GM23338 (cell line): ENCODE data around the gene XRCC5. TPM values are rescaled to one million over a fixed set of nuclear protein-coding genes. Genes with fewer than 3 reads are reported as not detected.

Experiments
- ATAC-seq: fragments of 200-7000 bp; cut with Tn5 transposase; 3 replicates; pipeline ENCODE4 v1.9.1; 2020
- DNase-seq: peaks from one replicate; pipeline ENCODE4 v3.0.0-alpha.2; 2015; ENCODE audit warnings: low spot score
- H2AFZ ChIP-seq: fragments of 200-600 bp; sonication (generic); 2 replicates; pipeline ENCODE4 v1.8.0; 2016; ENCODE audit warnings: antibody characterized with exemption, mild to moderate bottlenecking, moderate library complexity
- H3F3A ChIP-seq: fragments of 200-600 bp; sonication (generic); replicated peaks from 2 replicates; pipeline ENCODE4 v1.8.0; 2017; ENCODE audit warnings: antibody characterized with exemption, mixed run types, low read depth
- H3K27ac ChIP-seq: fragments of 200-600 bp; sonication (generic); 2 replicates; pipeline ENCODE4 v1.6.1; 2016; ENCODE audit warnings: low read depth
- H3K27me3 ChIP-seq: fragments of 200-600 bp; sonication (generic); 2 replicates; pipeline ENCODE4 v1.8.0; 2016; ENCODE audit warnings: mild to moderate bottlenecking, mixed run types, moderate library complexity; ENCODE audit not compliant: insufficient read depth
- H3K36me3 ChIP-seq: fragments of 200-600 bp; sonication (generic); 2 replicates; pipeline ENCODE4 v1.8.0; 2016; ENCODE audit warnings: mild to moderate bottlenecking; ENCODE audit not compliant: insufficient read depth
- H3K4me1 ChIP-seq: fragments of 200-600 bp; sonication (generic); 2 replicates; pipeline ENCODE4 v1.8.0; 2016; ENCODE audit warnings: mild to moderate bottlenecking, moderate library complexity; ENCODE audit not compliant: insufficient read depth
- H3K4me2 ChIP-seq: fragments of 200-600 bp; sonication (generic); 2 replicates; pipeline ENCODE4 v1.7.1; 2017; ENCODE audit warnings: mixed run types
- H3K4me3 ChIP-seq: fragments of 200-600 bp; sonication (generic); 2 replicates; pipeline ENCODE4 v1.6.1; 2016; ENCODE audit warnings: mixed run types
- H3K79me2 ChIP-seq: fragments of 200-600 bp; sonication (generic); replicated peaks from 2 replicates; pipeline ENCODE4 v1.8.0; 2017; ENCODE audit warnings: mild to moderate bottlenecking; ENCODE audit not compliant: insufficient read depth
- H3K9me2 ChIP-seq: fragments of 200-600 bp; sonication (generic); 2 replicates; pipeline ENCODE4 v1.8.0; 2017; ENCODE audit not compliant: insufficient read depth
- H4K20me1 ChIP-seq: fragments of 200-600 bp; sonication (generic); replicated peaks from 2 replicates; pipeline ENCODE4 v1.8.0; 2017; ENCODE audit warnings: mild to moderate bottlenecking; ENCODE audit not compliant: insufficient read depth
- H3K27ac Mint-ChIP-seq: 2 replicates; pipeline ENCODE4 v1.8.0; 2020; ENCODE audit warnings: inconsistent platforms, mild to moderate bottlenecking, moderate library complexity, mixed read lengths
- H3K27me3 Mint-ChIP-seq: 3 replicates; pipeline ENCODE4 v1.8.0; 2022; ENCODE audit warnings: low read depth, mild to moderate bottlenecking, moderate library complexity, mixed read lengths, inconsistent platforms; ENCODE audit not compliant: insufficient read depth, poor library complexity
- H3K36me3 Mint-ChIP-seq: 3 replicates; pipeline ENCODE4 v1.8.0; 2021; ENCODE audit warnings: low read depth, mild to moderate bottlenecking, inconsistent platforms, moderate library complexity, mixed read lengths
- H3K4me1 Mint-ChIP-seq: 3 replicates; pipeline ENCODE4 v1.8.0; 2020; ENCODE audit warnings: mild to moderate bottlenecking, inconsistent platforms, mixed read lengths
- H3K4me3 Mint-ChIP-seq: 3 replicates; pipeline ENCODE4 v1.8.0; 2021; ENCODE audit warnings: moderate library complexity, mild to moderate bottlenecking, inconsistent platforms, mixed read lengths
- H3K9me3 Mint-ChIP-seq: 3 replicates; pipeline ENCODE4 v1.8.0; 2020; ENCODE audit warnings: moderate library complexity, mild to moderate bottlenecking, inconsistent platforms, mixed read lengths
- CREB1 ChIP-seq: fragments of 250-450 bp; sonication (Bioruptor Pico); IDR thresholded peaks from 2 replicates; pipeline ENCODE4 v1.5.0; 2020; ENCODE audit warnings: low read depth, mild to moderate bottlenecking, moderate library complexity
- EZH2 ChIP-seq: fragments of 200-600 bp; sonication (generic); IDR thresholded peaks from one replicate; pipeline ENCODE4 v1.8.0; 2017; ENCODE audit warnings: antibody characterized with exemption, mild to moderate bottlenecking, low read depth; ENCODE audit not compliant: unreplicated experiment
- EZH2phosphoT487 ChIP-seq: fragments of 200-600 bp; sonication (generic); IDR thresholded peaks from one replicate; pipeline ENCODE4 v1.8.1; 2018; ENCODE audit warnings: antibody characterized with exemption; ENCODE audit not compliant: unreplicated experiment
- JUNB ChIP-seq: IDR thresholded peaks from one replicate; pipeline ENCODE4 v1.6.1; 2016; ENCODE audit warnings: antibody characterized with exemption; ENCODE audit not compliant: unreplicated experiment
- NANOG ChIP-seq: IDR thresholded peaks from 2 replicates; pipeline ENCODE4 v1.6.1; 2016; ENCODE audit warnings: antibody characterized with exemption, borderline replicate concordance
- POLR2AphosphoS5 ChIP-seq: IDR thresholded peaks from 2 replicates; pipeline ENCODE4 v1.6.1; 2016; ENCODE audit warnings: antibody characterized with exemption, low read depth
- STAT1 ChIP-seq: IDR thresholded peaks from one replicate; pipeline ENCODE4 v1.6.1; 2016; ENCODE audit warnings: antibody characterized with exemption; ENCODE audit not compliant: unreplicated experiment
- ZNF114 ChIP-seq: fragments of 250-450 bp; sonication (Bioruptor Pico); IDR thresholded peaks from 2 replicates; pipeline ENCODE4 v1.5.0; 2020; ENCODE audit warnings: mild to moderate bottlenecking, moderate library complexity
- ZNF331 ChIP-seq: fragments of 250-450 bp; sonication (Bioruptor Pico); IDR thresholded peaks from 2 replicates; pipeline ENCODE4 v1.5.0; 2020; ENCODE audit warnings: low read depth, mild to moderate bottlenecking, moderate library complexity
- polyA plus RNA-seq: library from polyadenylated mRNA; unstranded; fragments of >200 nt; fragmentation: Nextera tagmentation; extraction: Ambion mirVana; gene quantifications from 2 replicates; pipeline ENCODE4 v1.2.1, GENCODE V29; 2016
- total RNA-seq: library from RNA; depleted of rRNA; stranded (reverse); fragments of >200 nt; shearing (Covaris generic); gene quantifications from 2 replicates; pipeline ENCODE4 v1.2.3, GENCODE V29; 2014
- TF ChIP-seq, protein P1 (sequence below): IDR thresholded peaks from 2 replicates; pipeline ENCODE4 v1.6.1; 2016; ENCODE audit warnings: antibody characterized with exemption
- TF ChIP-seq, protein P2 (sequence below): IDR thresholded peaks from one replicate; pipeline ENCODE4 v1.6.1; 2018; ENCODE audit warnings: antibody characterized with exemption; ENCODE audit not compliant: unreplicated experiment
- TF ChIP-seq, protein P3 (sequence below), 2 experiments: fragments of 200-600 bp in 1 of 2; sonication (generic) in 1 of 2; conservative IDR thresholded peaks; 2 replicates each; pipeline versions ENCODE4 v1.5.1 to v1.6.1; 2016 to 2017; ENCODE audit warnings: antibody characterized with exemption in 2 of 2, low read depth in 2 of 2, mild to moderate bottlenecking in 2 of 2, moderate library complexity in 1 of 2
- TF ChIP-seq, protein P4 (sequence below): fragments of 250-450 bp; sonication (Bioruptor Pico); IDR thresholded peaks from 2 replicates; pipeline ENCODE4 v1.5.0; 2020; ENCODE audit warnings: mild to moderate bottlenecking, moderate library complexity

XRCC5 gene
- total and polyA plus RNA-seq, 2 experiments from 2014 or later, result 499 to 524 TPM

DNA sequence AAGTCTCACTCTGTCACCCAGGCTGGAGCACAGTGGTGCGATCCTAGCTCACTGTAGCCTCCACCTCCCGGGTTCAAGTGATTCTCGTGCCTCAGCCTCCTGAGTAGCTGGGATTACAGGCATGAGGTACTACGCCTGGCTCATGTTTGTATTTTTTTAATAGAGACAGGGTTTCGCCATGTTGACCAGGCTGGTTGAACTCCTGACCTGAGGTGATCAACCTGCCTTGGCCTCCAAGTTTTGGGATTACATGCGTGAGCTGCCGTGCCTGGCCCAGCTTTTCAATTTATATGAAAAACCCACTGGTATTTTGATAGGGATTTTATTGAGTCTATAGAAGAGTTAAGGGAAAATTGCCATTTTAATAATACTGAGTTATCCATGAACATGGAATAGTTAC, 63.3 kb downstream of the XRCC5 start:
- Mint-ChIP-seq H3K27ac (no peak overlapping the region), H3K4me1 (peaks cover 2% of the 10 kb centered on the region; the same call in 1 of the 3 replicates), H3K27me3 (peaks cover 2% of the 10 kb centered on the region), H3K4me3 (no peak overlapping the region), H3K36me3 (peaks cover 86% of the 10 kb centered on the region), H3K9me3 (no peaks in the 10 kb centered on the region)
- Histone ChIP-seq H3K9me2 (no peaks in the 10 kb centered on the region), H3K4me3 (no peak overlapping the region), H3K27me3 (no peaks in the 10 kb centered on the region), H3K36me3 (peaks cover 34% of the 10 kb centered on the region; the same call in 1 of the 2 replicates), H3K27ac (no peak overlapping the region), H3K4me1 (no peaks in the 10 kb centered on the region), H4K20me1 (peaks cover 34% of the 10 kb centered on the region; the same call in 1 of the 2 replicates), H3F3A (no peaks in the 10 kb centered on the region), H3K4me2 (no peak overlapping the region), H3K79me2 (peaks cover 96% of the 10 kb centered on the region), H2AFZ (no peak overlapping the region)
- DNase-seq (no peak), ATAC-seq (no peak)
- no peak for TF ChIP-seq EZH2phosphoT487
- TF ChIP-seq, protein P1, sequence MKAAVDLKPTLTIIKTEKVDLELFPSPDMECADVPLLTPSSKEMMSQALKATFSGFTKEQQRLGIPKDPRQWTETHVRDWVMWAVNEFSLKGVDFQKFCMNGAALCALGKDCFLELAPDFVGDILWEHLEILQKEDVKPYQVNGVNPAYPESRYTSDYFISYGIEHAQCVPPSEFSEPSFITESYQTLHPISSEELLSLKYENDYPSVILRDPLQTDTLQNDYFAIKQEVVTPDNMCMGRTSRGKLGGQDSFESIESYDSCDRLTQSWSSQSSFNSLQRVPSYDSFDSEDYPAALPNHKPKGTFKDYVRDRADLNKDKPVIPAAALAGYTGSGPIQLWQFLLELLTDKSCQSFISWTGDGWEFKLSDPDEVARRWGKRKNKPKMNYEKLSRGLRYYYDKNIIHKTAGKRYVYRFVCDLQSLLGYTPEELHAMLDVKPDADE, result no peak
- TF ChIP-seq STAT1, result no peak
- no peak for TF ChIP-seq ZNF331 (CRISPR knock-in tag)
- TF ChIP-seq, protein P2, sequence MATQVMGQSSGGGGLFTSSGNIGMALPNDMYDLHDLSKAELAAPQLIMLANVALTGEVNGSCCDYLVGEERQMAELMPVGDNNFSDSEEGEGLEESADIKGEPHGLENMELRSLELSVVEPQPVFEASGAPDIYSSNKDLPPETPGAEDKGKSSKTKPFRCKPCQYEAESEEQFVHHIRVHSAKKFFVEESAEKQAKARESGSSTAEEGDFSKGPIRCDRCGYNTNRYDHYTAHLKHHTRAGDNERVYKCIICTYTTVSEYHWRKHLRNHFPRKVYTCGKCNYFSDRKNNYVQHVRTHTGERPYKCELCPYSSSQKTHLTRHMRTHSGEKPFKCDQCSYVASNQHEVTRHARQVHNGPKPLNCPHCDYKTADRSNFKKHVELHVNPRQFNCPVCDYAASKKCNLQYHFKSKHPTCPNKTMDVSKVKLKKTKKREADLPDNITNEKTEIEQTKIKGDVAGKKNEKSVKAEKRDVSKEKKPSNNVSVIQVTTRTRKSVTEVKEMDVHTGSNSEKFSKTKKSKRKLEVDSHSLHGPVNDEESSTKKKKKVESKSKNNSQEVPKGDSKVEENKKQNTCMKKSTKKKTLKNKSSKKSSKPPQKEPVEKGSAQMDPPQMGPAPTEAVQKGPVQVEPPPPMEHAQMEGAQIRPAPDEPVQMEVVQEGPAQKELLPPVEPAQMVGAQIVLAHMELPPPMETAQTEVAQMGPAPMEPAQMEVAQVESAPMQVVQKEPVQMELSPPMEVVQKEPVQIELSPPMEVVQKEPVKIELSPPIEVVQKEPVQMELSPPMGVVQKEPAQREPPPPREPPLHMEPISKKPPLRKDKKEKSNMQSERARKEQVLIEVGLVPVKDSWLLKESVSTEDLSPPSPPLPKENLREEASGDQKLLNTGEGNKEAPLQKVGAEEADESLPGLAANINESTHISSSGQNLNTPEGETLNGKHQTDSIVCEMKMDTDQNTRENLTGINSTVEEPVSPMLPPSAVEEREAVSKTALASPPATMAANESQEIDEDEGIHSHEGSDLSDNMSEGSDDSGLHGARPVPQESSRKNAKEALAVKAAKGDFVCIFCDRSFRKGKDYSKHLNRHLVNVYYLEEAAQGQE, result no peak
- TF ChIP-seq NANOG, result no peak
- no peak for TF ChIP-seq CREB1
- TF ChIP-seq EZH2, result no peak
- TF ChIP-seq, protein P3, sequence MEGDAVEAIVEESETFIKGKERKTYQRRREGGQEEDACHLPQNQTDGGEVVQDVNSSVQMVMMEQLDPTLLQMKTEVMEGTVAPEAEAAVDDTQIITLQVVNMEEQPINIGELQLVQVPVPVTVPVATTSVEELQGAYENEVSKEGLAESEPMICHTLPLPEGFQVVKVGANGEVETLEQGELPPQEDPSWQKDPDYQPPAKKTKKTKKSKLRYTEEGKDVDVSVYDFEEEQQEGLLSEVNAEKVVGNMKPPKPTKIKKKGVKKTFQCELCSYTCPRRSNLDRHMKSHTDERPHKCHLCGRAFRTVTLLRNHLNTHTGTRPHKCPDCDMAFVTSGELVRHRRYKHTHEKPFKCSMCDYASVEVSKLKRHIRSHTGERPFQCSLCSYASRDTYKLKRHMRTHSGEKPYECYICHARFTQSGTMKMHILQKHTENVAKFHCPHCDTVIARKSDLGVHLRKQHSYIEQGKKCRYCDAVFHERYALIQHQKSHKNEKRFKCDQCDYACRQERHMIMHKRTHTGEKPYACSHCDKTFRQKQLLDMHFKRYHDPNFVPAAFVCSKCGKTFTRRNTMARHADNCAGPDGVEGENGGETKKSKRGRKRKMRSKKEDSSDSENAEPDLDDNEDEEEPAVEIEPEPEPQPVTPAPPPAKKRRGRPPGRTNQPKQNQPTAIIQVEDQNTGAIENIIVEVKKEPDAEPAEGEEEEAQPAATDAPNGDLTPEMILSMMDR (conservative IDR thresholded peaks at IDR 0.05; ENCODE audit: low read depth in 2 of 2), result no peak
- TF ChIP-seq JUNB, result no peak
- no peak for TF ChIP-seq ZNF114 (CRISPR knock-in tag)
- no peak for TF ChIP-seq POLR2AphosphoS5
- TF ChIP-seq, protein P4, sequence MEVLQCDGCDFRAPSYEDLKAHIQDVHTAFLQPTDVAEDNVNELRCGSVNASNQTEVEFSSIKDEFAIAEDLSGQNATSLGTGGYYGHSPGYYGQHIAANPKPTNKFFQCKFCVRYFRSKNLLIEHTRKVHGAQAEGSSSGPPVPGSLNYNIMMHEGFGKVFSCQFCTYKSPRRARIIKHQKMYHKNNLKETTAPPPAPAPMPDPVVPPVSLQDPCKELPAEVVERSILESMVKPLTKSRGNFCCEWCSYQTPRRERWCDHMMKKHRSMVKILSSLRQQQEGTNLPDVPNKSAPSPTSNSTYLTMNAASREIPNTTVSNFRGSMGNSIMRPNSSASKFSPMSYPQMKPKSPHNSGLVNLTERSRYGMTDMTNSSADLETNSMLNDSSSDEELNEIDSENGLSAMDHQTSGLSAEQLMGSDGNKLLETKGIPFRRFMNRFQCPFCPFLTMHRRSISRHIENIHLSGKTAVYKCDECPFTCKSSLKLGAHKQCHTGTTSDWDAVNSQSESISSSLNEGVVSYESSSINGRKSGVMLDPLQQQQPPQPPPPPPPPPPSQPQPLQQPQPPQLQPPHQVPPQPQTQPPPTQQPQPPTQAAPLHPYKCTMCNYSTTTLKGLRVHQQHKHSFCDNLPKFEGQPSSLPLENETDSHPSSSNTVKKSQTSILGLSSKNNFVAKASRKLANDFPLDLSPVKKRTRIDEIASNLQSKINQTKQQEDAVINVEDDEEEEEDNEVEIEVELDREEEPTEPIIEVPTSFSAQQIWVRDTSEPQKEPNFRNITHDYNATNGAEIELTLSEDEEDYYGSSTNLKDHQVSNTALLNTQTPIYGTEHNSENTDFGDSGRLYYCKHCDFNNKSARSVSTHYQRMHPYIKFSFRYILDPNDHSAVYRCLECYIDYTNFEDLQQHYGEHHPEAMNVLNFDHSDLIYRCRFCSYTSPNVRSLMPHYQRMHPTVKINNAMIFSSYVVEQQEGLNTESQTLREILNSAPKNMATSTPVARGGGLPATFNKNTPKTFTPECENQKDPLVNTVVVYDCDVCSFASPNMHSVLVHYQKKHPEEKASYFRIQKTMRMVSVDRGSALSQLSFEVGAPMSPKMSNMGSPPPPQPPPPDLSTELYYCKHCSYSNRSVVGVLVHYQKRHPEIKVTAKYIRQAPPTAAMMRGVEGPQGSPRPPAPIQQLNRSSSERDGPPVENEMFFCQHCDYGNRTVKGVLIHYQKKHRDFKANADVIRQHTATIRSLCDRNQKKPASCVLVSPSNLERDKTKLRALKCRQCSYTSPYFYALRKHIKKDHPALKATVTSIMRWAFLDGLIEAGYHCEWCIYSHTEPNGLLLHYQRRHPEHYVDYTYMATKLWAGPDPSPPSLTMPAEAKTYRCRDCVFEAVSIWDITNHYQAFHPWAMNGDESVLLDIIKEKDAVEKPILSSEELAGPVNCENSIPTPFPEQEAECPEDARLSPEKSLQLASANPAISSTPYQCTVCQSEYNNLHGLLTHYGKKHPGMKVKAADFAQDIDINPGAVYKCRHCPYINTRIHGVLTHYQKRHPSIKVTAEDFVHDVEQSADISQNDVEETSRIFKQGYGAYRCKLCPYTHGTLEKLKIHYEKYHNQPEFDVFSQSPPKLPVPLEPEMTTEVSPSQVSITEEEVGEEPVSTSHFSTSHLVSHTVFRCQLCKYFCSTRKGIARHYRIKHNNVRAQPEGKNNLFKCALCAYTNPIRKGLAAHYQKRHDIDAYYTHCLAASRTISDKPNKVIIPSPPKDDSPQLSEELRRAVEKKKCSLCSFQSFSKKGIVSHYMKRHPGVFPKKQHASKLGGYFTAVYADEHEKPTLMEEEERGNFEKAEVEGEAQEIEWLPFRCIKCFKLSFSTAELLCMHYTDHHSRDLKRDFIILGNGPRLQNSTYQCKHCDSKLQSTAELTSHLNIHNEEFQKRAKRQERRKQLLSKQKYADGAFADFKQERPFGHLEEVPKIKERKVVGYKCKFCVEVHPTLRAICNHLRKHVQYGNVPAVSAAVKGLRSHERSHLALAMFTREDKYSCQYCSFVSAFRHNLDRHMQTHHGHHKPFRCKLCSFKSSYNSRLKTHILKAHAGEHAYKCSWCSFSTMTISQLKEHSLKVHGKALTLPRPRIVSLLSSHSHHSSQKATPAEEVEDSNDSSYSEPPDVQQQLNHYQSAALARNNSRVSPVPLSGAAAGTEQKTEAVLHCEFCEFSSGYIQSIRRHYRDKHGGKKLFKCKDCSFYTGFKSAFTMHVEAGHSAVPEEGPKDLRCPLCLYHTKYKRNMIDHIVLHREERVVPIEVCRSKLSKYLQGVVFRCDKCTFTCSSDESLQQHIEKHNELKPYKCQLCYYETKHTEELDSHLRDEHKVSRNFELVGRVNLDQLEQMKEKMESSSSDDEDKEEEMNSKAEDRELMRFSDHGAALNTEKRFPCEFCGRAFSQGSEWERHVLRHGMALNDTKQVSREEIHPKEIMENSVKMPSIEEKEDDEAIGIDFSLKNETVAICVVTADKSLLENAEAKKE (CRISPR knock-in tag), result no peak
